Effector memory CD4-positive, alpha-beta T cell (primary cell): Measurements from ENCODE around the gene SERPINB10.

Experiments used
- DNase-seq, 3 donors: peaks; one replicate each; pipeline ENCODE4 v3.0.0-alpha.2; 2020
- H3K27ac ChIP-seq: 2 replicates; pipeline ENCODE4 v1.7.0; 2013; ENCODE audit warnings: mild to moderate bottlenecking, low read length, moderate library complexity; ENCODE audit not compliant: insufficient read depth, poor library complexity, severe bottlenecking
- H3K27me3 ChIP-seq: replicated peaks from 2 replicates; pipeline ENCODE4 v1.7.0; 2013; ENCODE audit warnings: mild to moderate bottlenecking, low read length; ENCODE audit not compliant: insufficient read depth, control insufficient read depth, poor library complexity, severe bottlenecking
- H3K36me3 ChIP-seq: 2 replicates; pipeline ENCODE4 v1.7.0; 2013; ENCODE audit warnings: mild to moderate bottlenecking, low read length, moderate library complexity; ENCODE audit not compliant: control insufficient read depth, insufficient read depth
- H3K4me1 ChIP-seq: 2 replicates; pipeline ENCODE4 v1.7.0; 2013; ENCODE audit warnings: low read length, mild to moderate bottlenecking; ENCODE audit not compliant: control insufficient read depth, insufficient read depth, poor library complexity, severe bottlenecking
- H3K4me3 ChIP-seq: 2 replicates; pipeline ENCODE4 v1.7.0; 2013; ENCODE audit warnings: low read length, low read depth, mild to moderate bottlenecking; ENCODE audit not compliant: insufficient read depth, poor library complexity, severe bottlenecking
- H3K9me3 ChIP-seq: 2 replicates; pipeline ENCODE4 v1.7.0; 2013; ENCODE audit warnings: mild to moderate bottlenecking, low read length, moderate library complexity; ENCODE audit not compliant: control insufficient read depth

Gene SERPINB10

GRCh38 chr18:63890950-63891304, 16.8 kb upstream of the SERPINB10 start:
- no peak for DNase-seq
- Histone ChIP-seq H3K4me1 (no peaks in the 10 kb centered on the region), H3K27ac (no peak overlapping the region)

GRCh38 chr18:63892566-63892965, 15.2 kb upstream of the SERPINB10 start:
- H3K36me3 ChIP-seq = no peaks in the 10 kb centered on the region
- DNase-seq = no peak
- no peaks in the 10 kb centered on the region for H3K27me3 ChIP-seq
- H3K4me1 ChIP-seq = no peaks in the 10 kb centered on the region
- no peak overlapping the region for H3K4me3 ChIP-seq
- H3K27ac ChIP-seq = no peak overlapping the region
- H3K9me3 ChIP-seq = no peaks in the 10 kb centered on the region

More at GRCh38 chr18:63890950-63891304, 16.8 kb upstream of the SERPINB10 start:
- H3K27me3 ChIP-seq = no peaks in the 10 kb centered on the region
- H3K9me3 ChIP-seq = no peaks in the 10 kb centered on the region
- H3K36me3 ChIP-seq = no peaks in the 10 kb centered on the region
- H3K4me3 ChIP-seq = no peak overlapping the region

DNA sequence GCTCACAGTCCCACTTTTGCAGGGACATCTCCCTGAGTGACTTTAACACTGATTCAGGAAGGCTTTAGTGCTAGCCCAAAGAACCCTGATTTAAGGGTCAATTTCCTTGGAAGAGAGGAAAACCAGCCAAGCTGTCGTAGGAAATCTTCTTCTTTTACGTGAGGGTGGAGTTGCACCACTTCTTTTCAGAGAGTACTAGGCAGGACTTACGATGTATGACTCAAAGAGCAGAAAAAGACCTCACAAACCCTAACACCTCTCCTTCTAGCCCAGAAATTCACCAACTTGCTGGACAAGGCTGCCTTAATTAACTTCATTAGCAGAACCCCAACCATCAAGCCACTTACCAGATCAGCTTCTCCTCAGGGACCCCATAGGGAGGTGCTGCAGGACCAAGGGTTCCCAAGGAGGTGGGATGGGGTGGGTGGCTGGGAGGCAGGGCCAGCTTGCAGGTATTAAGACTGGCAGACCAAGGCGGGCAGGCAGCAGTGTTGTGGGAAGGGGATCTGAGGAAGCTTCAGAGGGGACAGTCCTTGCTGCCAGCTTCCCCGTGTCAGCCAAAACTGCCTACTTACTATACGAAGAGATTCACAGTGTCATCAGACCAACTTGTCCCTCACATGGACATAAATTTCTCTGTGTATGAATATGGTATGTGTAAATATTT, 13.5 kb upstream of the SERPINB10 start:
- H3K27ac ChIP-seq = no peak overlapping the region
- H3K4me1 ChIP-seq = no peaks in the 10 kb centered on the region
- no peak for DNase-seq
- H3K9me3 ChIP-seq = no peaks in the 10 kb centered on the region
- H3K27me3 ChIP-seq = no peaks in the 10 kb centered on the region
- no peaks in the 10 kb centered on the region for H3K36me3 ChIP-seq
- no peak overlapping the region for H3K4me3 ChIP-seq

GRCh38 chr18:63895190-63895589, 12.6 kb upstream of the SERPINB10 start:
- Histone ChIP-seq H3K36me3 (no peaks in the 10 kb centered on the region), H3K27me3 (no peaks in the 10 kb centered on the region), H3K9me3 (no peaks in the 10 kb centered on the region), H3K4me1 (no peaks in the 10 kb centered on the region), H3K4me3 (no peak overlapping the region), H3K27ac (no peak overlapping the region)
- no peak for DNase-seq

GRCh38 chr18:63897072-63897471, 10.7 kb upstream of the SERPINB10 start:
- DNase-seq = no peak
- Histone ChIP-seq H3K9me3 (no peaks in the 10 kb centered on the region), H3K27me3 (no peaks in the 10 kb centered on the region), H3K27ac (no peak overlapping the region), H3K4me1 (no peaks in the 10 kb centered on the region), H3K4me3 (no peak overlapping the region), H3K36me3 (no peaks in the 10 kb centered on the region)

GRCh38 chr18:63899206-63899605, 8.6 kb upstream of the SERPINB10 start:
- Histone ChIP-seq H3K36me3 (no peaks in the 10 kb centered on the region), H3K4me3 (no peak overlapping the region), H3K27me3 (no peaks in the 10 kb centered on the region), H3K27ac (no peak overlapping the region), H3K9me3 (no peaks in the 10 kb centered on the region), H3K4me1 (no peaks in the 10 kb centered on the region)
- DNase-seq = no peak

- H3K36me3 ChIP-seq = no peaks in the 10 kb centered on the region
- no peak for DNase-seq
- H3K4me3 ChIP-seq = no peak overlapping the region
- no peaks in the 10 kb centered on the region for H3K27me3 ChIP-seq
- H3K9me3 ChIP-seq = no peaks in the 10 kb centered on the region
- H3K27ac ChIP-seq = no peak overlapping the region
- no peaks in the 10 kb centered on the region for H3K4me1 ChIP-seq
These were observed 3.7 kb upstream of the SERPINB10 start for GRCh38 chr18:63903851-63904570.

DNA sequence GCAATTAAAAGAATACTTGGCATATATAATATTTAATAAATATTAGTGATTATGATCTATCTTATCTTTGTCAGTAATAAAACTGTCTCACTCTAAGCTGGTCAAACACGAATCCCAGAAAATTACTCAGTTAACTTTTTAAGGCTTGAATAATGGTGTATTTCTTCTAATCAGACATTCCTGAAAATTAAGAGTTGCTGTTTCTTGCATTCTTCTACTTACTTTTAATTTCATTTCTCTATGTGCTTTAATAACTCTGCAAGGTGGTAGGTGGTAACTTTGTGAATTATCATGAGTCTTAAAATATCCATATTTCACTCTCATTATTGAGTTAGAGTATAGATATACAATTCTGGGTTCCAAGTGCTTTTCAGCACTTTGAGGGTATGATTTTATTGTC, 3.1 kb upstream of the SERPINB10 start:
- no peak overlapping the region for H3K27ac ChIP-seq
- H3K36me3 ChIP-seq = no peaks in the 10 kb centered on the region
- H3K4me3 ChIP-seq = no peak overlapping the region
- H3K9me3 ChIP-seq = no peaks in the 10 kb centered on the region
- H3K27me3 ChIP-seq = no peaks in the 10 kb centered on the region
- DNase-seq = no peak
- H3K4me1 ChIP-seq = no peaks in the 10 kb centered on the region

DNA sequence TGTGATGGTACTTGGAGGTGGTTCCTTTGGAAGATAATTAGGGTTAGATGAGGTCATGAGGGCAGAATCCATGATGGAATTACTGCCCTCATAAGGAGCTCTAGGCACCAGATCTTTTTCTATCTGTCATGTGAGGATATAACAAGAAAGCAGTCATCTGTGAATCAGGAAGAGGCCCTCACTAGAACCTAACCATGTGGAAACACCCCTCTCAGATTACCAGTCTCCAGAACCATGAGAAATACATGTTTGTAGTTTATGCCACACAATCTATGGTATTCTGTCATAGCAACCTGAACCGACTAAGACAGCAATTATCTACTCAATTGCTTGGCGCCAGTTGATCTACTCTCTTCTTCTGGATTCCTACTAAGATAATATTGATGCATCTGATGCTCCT, 2.4 kb upstream of the SERPINB10 start:
- Histone ChIP-seq H3K27me3 (no peaks in the 10 kb centered on the region), H3K4me1 (no peaks in the 10 kb centered on the region), H3K27ac (no peak overlapping the region), H3K4me3 (no peak overlapping the region), H3K9me3 (no peaks in the 10 kb centered on the region), H3K36me3 (no peaks in the 10 kb centered on the region)
- DNase-seq = no peak

DNA sequence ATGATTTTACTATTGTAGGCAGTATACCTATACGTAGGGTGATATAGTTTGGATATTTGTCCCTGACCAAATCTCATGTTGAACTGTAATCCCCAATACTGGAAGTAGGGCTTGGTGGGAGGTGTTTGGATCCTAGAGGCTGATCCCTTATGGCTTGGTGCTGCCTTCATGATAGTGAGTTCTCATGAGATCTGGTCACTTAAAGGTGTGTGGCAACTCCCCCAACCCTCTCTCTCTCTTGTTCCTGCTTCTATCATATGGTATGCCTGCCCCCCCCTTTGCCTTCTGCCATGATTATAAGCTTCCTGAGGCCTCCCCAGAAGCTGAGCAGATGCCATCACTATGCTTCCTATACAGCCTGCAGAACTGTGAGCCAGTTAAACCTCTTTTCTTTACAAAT, 1.7 kb upstream of the SERPINB10 start:
- Histone ChIP-seq H3K4me1 (no peaks in the 10 kb centered on the region), H3K27me3 (no peaks in the 10 kb centered on the region), H3K36me3 (no peaks in the 10 kb centered on the region), H3K4me3 (no peak overlapping the region), H3K9me3 (no peaks in the 10 kb centered on the region), H3K27ac (no peak overlapping the region)
- DNase-seq = no peak
